ENCODE results near the gene CNIH3. TPM values are rescaled to one million over a fixed set of nuclear protein-coding genes. Genes with fewer than 3 reads are reported as not detected.

Gene CNIH3
- total and polyA plus RNA-seq, 2 of the 4 experiments (the other 2 are of a cell fraction) = 2.0 to 2.9 TPM

DNA sequence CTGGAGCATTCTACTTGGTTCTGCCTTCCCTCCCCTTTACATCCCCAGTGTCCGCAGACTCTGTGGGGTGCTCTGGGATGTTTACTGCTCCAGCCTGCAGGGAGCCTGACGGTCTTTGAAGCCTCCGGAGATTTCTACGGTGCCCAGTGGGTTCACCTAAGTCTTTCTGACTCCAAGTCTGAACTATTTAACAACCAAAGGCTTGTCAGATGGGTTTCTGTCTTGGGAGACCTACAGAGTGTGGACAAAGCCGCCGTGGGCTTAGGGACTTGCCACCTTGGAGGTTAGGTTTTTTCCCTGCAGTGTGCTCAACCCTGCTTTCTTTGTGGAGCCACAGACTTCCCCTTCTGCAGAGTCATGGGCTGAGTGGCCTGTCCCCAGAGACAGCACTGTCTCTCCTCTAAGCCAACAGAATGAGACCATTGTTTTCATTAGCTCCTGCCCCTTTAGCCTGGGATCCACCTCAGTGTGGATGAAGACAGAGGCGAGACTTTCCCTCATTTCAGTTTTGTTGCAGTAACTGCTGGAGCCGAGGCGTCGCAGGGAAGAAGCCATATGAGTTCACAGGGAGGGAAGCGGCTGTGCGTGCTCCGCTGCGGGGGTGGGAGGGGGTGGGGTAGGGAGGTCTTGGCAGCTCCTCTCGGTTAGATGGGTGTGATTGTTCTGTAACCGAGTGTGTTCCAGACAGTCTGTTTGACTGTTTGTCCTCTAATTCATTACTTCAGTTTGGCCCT is 120.7 kb downstream of the CNIH3 start:
- Histone ChIP-seq H3K14ac (replicated peaks; ENCODE audit: low read depth, low read length) (peak overlapping the region; percentile 84), H4K8ac (ENCODE audit: low read depth in 2 of 2, low read length in 2 of 2) (peak overlapping the region in 1 of 2 experiments; percentile 66; a peak in 1 of 4 replicates), H3K27ac (ENCODE audit: insufficient read depth, low read length) (no peak overlapping the region), H3K4me3 (ENCODE audit: insufficient read depth, low read depth, low read length) (no peak overlapping the region), H3K18ac (ENCODE audit: low read depth, low read length) (no peak overlapping the region; the same call in 1 of the 2 replicates), H4K91ac (ENCODE audit: insufficient read depth, low read depth, low read length) (no peak overlapping the region; the same call in 1 of the 2 replicates), H2AK9ac (replicated peaks; ENCODE audit: low read depth, low read length, poor library complexity) (no peak overlapping the region), H4K20me1 (ENCODE audit: insufficient read depth, low read length) (no peaks in the 10 kb centered on the region), H3K9me1 (ENCODE audit: insufficient read depth, low read length) (peaks cover 3% of the 10 kb centered on the region), H3K4me1 (ENCODE audit: control insufficient read depth, insufficient read depth, low read length) (peaks cover 9% of the 10 kb centered on the region), H4K5ac (ENCODE audit: low read depth, low read length) (no peak overlapping the region; the same call in 1 of the 2 replicates), H2AK5ac (ENCODE audit: low read depth, low read length) (no peak overlapping the region), H3K23ac (ENCODE audit: low read depth, low read length) (peak overlapping the region; percentile 83), H3K4ac (ENCODE audit: low read depth, low read length) (peak overlapping the region; percentile 73), H3K56ac (ENCODE audit: extremely low read depth, insufficient read depth, low read length) (no peak overlapping the region), H3K9me3 (ENCODE audit: control insufficient read depth, insufficient read depth, low read length) (no peaks in the 10 kb centered on the region), H2BK5ac (ENCODE audit: low read depth, low read length, poor library complexity, severe bottlenecking) (no peak overlapping the region), H3K79me1 (ENCODE audit: low read depth in 1 of 2, low read length in 2 of 2) (no peaks in the 10 kb centered on the region), H3K9ac (ENCODE audit: low read depth, low read length) (no peak overlapping the region), H2BK120ac (ENCODE audit: low read depth, low read length) (peak overlapping the region; percentile 73; the same call in 1 of the 2 replicates), H2BK15ac (ENCODE audit: low read depth, low read length) (no peak overlapping the region; the same call in 2 of the 3 replicates), H3K36me3 (ENCODE audit: control insufficient read depth, insufficient read depth, low read length) (no peaks in the 10 kb centered on the region), H3K4me2 (ENCODE audit: low read depth, low read length) (no peak overlapping the region; the same call in 1 of the 2 replicates), H2AFZ (replicated peaks; ENCODE audit: low read length, poor library complexity) (peak overlapping the region; percentile 16), H2BK20ac (ENCODE audit: low read depth, low read length) (peak overlapping the region; percentile 64), H3K27me3 (ENCODE audit: control insufficient read depth, insufficient read depth, low read length) (no peaks in the 10 kb centered on the region)
- no TSS peak for BruUV-seq (replicated peaks)
- TF ChIP-seq MAFK (IDR thresholded peaks at IDR 0.05; ENCODE audit: low read depth, low read length) = no peak
- TF ChIP-seq NFE2L2 (IDR thresholded peaks at IDR 0.05; ENCODE audit: low read depth, low read length) = no peak
- no peak for TF ChIP-seq CHD1 (IDR thresholded peaks at IDR 0.05; ENCODE audit: low read depth, low read length)
- no peak for TF ChIP-seq RCOR1 (IDR thresholded peaks at IDR 0.05; ENCODE audit: insufficient replicate concordance, low read length)
- no peak for TF ChIP-seq FOS (IDR thresholded peaks at IDR 0.05; ENCODE audit: low read depth, low read length)
- TF ChIP-seq, protein P1, sequence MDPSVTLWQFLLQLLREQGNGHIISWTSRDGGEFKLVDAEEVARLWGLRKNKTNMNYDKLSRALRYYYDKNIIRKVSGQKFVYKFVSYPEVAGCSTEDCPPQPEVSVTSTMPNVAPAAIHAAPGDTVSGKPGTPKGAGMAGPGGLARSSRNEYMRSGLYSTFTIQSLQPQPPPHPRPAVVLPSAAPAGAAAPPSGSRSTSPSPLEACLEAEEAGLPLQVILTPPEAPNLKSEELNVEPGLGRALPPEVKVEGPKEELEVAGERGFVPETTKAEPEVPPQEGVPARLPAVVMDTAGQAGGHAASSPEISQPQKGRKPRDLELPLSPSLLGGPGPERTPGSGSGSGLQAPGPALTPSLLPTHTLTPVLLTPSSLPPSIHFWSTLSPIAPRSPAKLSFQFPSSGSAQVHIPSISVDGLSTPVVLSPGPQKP (IDR thresholded peaks at IDR 0.05; ENCODE audit: borderline replicate concordance, low read depth, low read length) = no peak
- TF ChIP-seq MAZ (IDR thresholded peaks at IDR 0.05; ENCODE audit: borderline replicate concordance, low read depth, low read length) = no peak
- no peak for TF ChIP-seq SMC3 (IDR thresholded peaks at IDR 0.05; ENCODE audit: low read depth, low read length)
- TF ChIP-seq CEBPB (IDR thresholded peaks at IDR 0.05; ENCODE audit: low read depth, low read length) = no peak
- TF ChIP-seq, protein P2, sequence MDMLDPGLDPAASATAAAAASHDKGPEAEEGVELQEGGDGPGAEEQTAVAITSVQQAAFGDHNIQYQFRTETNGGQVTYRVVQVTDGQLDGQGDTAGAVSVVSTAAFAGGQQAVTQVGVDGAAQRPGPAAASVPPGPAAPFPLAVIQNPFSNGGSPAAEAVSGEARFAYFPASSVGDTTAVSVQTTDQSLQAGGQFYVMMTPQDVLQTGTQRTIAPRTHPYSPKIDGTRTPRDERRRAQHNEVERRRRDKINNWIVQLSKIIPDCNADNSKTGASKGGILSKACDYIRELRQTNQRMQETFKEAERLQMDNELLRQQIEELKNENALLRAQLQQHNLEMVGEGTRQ (IDR thresholded peaks at IDR 0.05; ENCODE audit: low read depth, low read length) = no peak
- no peak for TF ChIP-seq BHLHE40 (IDR thresholded peaks at IDR 0.05; ENCODE audit: low read depth, low read length)
- no peak for TF ChIP-seq RAD21 (IDR thresholded peaks at IDR 0.05; ENCODE audit: low read length)
- intact Hi-C loops (cut with micrococcal nuclease) = no loop called here
- in situ Hi-C loops (cut with MboI; ENCODE audit: low sequenced_read_pairs) = no loop called here
- DNase-seq (peak; percentile 19), ATAC-seq (ENCODE audit: low read depth) (peak; percentile 53)
- ChIA-PET CTCF (interaction anchor here (0.8 to 1.4 kb wide), 2 partner anchors 10 to 115 kb away, joined by 3 read pairs; no protein-coding TSS in a partner anchor), POLR2A (ENCODE audit: unreplicated experiment) (no interaction called here)
- dilution Hi-C loops (cut with HindIII; ENCODE audit: low sequenced_read_pairs, unreplicated experiment) = no loop called here
- WGBS, 2 experiments (ENCODE audit: extremely low coverage in 2 of 2, insufficient read length in 1 of 2) = no CpG with 5 or more reads among the region's 16 CpGs

All from IMR-90 (cell line).